GM18951 (cell line): ENCODE measurements around the gene LRRN2.
"Not testable (repeated sequence)": the region's sequence is repeated elsewhere in the genome, so short reads cannot be mapped to it uniquely, and the experiment has no call there.

Experiments used
- POLR2A ChIP-seq: IDR thresholded peaks from 4 replicates; pipeline ENCODE4 v1.6.1; 2011; ENCODE audit warnings: mild to moderate bottlenecking; ENCODE audit not compliant: insufficient read length, insufficient read depth; ENCODE audit errors: extremely low read depth
- in situ Hi-C: fragments of 300-500 bp; cut with MboI; formaldehyde crosslinking; loops from one replicate; pipeline ENCODE4 v1.12.0; 2022; ENCODE audit warnings: low sequenced_read_pairs, mixed read lengths, inconsistent platforms; ENCODE audit not compliant: unreplicated experiment

The LRRN2 gene

DNA sequence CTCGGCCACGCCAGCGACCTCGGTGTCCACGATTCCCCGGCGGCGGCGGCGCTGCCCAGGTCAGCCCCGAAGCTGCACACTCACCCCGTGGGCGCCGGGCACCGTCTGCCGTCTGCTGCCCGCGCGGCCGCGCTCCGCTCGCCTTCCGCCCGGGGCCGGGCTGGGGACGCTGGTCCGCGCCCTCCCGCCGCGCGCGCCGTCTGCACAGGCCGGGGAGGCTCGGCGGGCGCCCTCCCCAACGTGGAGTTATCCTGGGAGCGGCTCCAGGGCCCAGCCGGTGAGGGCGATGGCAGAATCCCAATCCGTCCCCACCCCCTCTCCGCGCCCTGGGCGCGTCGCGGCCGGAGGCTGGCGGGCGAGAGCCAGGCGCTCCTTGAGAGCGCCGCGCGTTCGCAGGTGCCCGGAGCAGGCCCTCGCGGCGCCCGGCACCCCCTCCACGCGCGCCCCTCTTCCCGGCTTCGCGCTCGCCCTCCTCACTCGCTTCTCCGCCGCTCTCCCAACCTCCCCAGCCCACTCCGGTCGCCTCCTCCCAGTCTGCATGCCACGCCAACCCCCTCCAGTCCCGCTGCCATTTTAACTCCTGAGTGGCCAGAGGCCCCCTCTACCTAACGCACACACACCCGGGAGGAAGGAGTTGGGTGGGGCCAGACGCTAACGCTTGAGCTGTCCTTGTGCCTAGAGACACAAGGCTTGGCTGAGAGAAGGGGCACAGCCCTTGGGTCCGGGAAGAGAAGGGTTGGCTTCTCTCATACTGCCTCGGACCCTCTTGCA, at the start of gene LRRN2:
Gene LRRN2, minus strand, starts transcription at position 503 of the 771 bp plus-strand sequence. CDS start 65,746 bp downstream, outside the sequence.
- no peak for TF ChIP-seq POLR2A
- in situ Hi-C loops: no loop called here

DNA sequence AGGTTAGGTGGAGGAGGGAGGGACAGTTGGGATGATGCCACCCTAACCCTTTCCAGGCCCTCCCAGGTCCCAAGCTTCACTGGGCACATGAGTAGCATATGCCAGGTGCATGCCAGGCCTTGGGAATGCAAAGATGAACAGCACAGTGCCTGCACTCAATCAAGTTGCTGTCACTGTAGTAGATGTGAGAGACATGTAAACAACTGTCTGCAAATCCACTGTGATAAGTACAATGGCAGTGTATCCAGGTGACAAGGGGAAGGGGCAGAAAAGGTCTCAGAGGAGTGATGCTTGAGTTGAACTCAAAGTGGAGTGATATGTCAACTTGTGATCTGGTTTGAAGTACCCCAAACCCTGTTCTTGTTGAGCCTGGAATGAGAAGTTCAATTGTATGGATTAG, 49.5 kb upstream of the LRRN2 start:
- no peak for TF ChIP-seq POLR2A
- in situ Hi-C loops: no loop called here

DNA sequence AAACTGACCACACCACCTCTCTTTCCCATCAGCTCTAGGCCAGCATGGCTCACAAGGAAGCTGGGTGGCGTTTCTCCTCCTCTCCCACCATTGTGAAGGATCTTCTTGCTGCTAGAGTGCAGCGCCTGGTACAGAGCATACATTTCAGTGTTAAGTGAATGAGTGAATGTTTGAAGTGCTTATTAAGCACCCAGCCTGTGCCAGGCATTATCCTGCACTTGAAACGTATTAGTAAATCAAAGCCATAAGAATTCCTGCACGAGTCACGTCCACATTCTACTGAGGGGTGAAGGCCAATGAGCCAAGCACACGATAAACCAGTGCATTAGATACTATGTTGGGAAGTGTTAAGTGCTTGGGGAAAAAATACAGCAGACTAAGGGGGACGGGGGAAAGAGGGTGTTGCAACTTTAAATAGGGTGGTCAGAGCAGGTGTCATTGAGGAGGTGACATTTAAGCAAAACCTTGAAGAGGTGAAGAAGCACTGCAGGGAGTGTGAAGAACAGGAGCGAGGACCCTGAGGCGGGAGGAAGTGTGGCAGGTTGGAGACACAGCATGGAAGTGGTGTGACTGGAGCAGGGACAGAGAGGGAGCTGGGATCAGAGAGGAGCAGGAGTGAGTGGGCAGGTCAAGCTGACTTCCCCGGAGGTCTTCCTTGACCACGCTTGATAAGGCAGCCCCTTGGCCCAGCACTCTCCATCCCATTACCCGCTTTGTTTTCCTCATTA, 48.5 kb upstream of the LRRN2 start:
- no peak for TF ChIP-seq POLR2A
- in situ Hi-C loops: no loop called here

DNA sequence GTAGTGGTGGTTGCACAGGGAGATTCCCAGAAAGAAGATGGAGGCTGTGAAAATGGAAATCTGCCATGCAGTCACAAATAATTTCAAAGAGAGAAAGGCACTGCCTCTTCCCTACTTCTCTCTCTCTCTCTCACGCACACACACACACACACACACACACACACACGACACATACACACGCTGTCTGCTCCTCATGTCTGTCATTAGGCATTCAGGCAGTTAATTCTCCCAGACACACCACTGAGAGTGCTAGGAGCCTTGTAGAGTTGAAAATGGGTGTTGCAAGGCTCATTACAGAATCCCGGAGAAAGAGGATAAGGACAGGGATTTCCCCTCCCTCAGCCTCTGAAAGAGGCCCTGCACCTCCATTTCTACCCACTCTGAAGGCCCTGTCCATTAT, 47.8 kb upstream of the LRRN2 start:
- TF ChIP-seq POLR2A: no peak
- in situ Hi-C loops: no loop called here

DNA sequence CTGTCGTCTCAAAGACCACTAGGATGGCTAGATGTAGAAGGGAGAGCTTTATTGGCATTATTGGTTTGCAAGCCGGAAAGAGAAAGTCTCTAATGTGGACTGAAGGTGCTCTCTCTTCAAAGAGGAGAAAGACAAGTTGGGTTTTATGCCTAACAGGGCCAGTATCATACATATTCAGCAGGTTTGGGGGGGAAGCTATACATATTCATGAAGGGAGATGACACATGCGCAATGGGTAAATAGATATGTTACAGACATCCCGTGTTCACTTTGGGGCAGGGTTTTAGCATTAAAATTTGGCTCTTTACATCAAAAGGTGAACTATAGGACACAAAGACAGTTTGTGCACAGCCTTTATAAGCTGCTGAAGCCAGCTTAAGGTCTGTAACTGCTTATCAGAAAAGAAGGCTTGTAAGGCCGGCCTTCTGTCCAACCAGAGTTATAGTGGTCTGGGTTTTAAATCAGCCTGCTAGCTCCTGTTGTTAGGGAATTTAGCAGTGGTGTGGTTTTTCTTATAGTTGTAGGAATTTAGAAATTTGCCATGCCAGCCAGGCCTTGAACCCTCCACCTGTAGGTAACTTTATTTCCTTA, 46.5 kb upstream of the LRRN2 start:
- in situ Hi-C loops: no loop called here
- TF ChIP-seq POLR2A: no peak

DNA sequence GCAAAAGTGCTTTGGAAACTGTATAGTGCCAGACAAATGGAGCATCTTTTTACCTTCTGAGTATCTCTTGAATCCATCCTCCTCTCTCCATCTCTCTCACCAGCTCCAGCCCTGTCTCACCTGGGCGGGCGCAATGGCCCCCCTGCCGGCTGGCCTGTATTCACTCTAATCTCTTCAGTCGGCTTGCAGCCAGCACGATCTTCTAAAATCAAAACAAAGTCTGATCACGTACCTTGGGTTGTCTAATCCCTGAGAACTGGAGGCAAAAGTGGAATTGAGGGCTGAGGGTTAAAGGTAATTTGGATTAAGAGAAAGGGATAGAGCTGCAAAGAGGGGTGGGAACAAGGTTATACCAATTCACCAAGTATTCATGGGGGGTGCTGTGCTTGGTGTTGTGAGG, 46.0 kb upstream of the LRRN2 start:
- in situ Hi-C loops: no loop called here

DNA sequence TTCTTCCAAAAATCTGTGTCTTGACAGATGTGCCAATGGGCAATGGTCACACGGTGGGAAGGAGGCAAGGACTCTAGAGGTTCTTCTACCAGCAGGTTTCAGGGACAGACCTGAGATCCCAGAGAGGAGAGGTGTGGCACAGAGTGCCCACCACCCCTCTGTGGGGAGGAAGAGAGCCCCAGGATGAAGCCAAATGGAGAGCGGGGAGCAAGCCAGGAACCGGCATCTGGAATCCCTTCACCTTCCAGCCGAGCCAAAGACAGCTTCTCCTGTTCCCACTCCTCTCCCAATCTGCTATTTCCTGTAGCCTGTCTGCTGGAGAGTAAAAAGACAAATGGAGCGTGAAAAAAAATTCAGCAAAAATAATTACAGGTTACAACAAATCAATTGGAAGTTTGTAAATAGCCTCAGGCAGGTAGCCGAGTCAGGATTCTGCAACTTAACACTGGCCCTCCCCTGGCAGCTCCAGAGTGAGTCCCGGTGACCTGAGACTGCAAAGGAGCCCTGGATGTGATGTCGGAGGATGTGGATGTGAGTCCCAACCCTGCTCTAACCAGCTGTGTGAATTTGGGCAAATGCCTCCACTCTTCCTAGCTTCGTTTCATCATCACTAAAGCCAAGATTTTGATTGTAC, 45.4 kb upstream of the LRRN2 start:
- TF ChIP-seq POLR2A: no peak
- in situ Hi-C loops: no loop called here

More for the DNA sequence above, 46.0 kb upstream of the LRRN2 start:
- TF ChIP-seq POLR2A: no peak

DNA sequence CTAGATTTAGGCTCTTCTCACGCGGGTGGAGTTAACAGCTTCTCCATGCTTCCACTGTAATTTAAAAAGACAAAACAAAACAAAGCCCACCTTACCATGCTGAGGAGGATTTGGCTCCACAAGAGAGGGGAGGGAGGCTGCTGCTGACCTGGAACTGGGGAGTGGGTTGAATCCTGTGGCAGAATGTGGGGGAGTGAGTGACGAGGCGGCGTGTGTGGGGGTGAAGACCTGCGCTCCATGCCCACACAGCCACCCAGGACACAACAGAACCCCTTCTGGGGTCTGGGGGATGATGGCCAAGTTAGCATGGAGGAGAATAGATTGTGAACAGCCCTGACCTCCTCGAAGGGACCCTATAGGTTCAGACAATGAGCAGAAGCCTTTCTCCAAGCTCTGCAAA, 44.0 kb upstream of the LRRN2 start:
- in situ Hi-C loops: no loop called here
- no peak for TF ChIP-seq POLR2A

DNA sequence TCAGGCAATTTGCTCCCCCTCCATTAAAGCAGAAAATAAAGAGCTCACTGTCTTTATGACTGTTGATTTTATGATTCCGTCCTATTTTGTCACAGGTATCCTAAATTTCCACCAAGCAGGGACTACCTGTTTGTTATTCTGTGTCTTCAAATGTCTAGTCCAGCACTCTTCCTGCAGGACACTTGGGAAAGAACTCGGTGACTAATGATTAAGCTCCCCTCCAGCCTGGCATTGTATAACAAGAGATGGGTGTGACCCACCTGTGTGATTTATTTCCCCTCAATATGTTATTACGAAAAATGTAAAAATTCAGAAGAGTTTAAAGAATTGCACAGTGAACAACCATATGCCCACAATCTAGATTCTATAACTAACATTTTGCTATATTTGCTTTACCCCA, 42.9 kb upstream of the LRRN2 start:
- no peak for TF ChIP-seq POLR2A
- in situ Hi-C loops: no loop called here

DNA sequence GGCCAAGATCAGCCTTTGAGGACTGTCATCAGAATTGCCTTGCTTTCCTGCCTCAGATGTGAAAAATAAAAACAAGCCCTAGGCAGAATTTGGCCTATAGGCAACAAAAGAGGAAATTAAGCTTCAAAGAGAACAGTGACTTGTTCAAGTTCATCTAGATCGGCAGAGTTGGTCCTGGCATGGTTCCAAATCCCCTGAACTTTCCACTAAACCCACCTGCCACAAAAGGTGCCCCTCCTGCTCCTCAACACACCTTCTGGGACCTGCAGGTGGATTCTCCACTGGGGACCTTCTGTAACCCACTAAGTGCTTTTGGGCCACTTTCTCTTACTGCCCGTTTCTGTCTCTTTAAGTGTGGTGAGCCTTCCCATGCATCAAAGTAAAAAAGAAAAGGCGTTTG, 42.5 kb upstream of the LRRN2 start:
- TF ChIP-seq POLR2A: no peak
- in situ Hi-C loops: no loop called here

DNA sequence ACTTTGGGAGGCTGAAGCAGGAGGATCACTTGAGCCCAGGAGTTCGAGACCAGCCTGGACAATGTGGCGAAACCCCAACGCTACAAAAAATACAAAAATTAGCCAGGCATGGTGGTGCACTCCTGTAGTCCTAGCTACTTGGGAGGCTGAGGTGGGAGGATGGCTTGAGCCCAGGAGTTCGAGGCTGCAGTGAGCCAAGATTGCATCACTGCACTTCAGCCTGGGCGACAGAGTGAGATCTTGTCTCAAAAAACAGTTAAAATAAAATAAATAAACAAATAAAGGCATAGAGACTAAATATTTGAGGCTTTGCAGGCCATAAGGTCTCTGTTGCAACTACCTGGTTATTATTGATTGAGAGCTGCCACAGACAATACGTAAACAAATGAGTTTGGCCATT, 41.9 kb upstream of the LRRN2 start:
- in situ Hi-C loops: not testable (repeated sequence)

DNA sequence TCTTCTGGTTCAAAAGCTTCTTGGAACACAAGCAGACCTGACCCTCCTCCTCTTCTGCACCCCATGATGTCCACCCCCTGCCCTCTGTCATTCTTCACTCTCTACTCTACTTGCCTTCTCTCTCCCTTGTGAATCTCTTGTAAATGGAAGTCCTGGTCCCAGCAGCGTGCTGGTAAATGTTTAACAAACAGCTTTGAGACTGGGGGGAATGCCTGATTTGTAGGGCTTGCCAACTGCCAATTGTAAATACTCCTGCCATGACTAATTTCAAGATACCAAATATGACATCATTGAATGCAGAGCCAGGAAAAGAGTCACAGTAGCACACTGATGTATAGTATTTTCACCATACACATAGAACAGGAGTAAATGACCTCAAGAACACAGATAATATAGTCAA, 40.9 kb upstream of the LRRN2 start:
- in situ Hi-C loops: no loop called here
- no peak for TF ChIP-seq POLR2A

DNA sequence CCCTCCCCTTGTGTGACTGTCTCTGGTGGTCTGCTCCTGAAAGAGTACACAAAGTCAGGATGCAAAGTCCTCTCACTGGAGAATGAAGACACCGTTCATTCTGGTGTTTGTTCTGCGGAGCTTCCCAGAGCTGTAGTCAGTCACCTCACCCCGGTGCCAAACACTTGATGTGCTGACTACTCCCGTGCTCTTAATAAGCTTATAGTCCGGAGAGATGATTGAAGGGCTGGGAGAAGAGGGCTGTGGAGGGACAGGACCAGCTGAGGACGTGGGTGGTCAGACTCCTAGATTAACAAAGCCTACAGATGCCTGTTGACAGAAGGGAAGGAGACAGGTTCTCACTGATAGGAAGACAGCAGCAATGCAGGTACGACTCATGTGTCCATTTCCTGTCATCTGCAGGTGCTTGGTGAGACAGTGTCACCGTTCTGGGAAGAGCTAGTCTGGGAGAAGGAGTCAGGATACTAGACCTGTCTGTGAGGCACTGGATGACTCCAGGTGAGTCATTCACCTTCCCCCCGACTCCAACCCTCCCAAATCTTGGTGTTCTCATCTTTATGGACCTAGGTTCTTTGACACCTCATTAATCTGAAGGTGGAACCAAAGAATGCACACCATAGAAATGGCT, 40.4 kb upstream of the LRRN2 start:
- in situ Hi-C loops: no loop called here
- TF ChIP-seq POLR2A: no peak
